Measurements from ENCODE around the gene CORT. TPM values are rescaled to one million over a fixed set of nuclear protein-coding genes. Genes with fewer than 3 reads are reported as not detected.

CORT gene
- polyA plus RNA-seq, 1 donor from 2014 or later = 0.81 TPM

GRCh38 chr1:10444795-10445397, 4.9 kb upstream of the CORT start:
- H3K4me2 ChIP-seq (ENCODE audit: low read length) = no peak overlapping the region
- TF ChIP-seq POLR2AphosphoS5 (IDR thresholded peaks at IDR 0.05) (no peak), RAD21 (conservative IDR thresholded peaks at IDR 0.05) (no peak), EP300 (conservative IDR thresholded peaks at IDR 0.05; ENCODE audit: poor library complexity, severe bottlenecking) (no peak), TAF1 (IDR thresholded peaks at IDR 0.05; ENCODE audit: low read depth) (no peak), SMC3 (conservative IDR thresholded peaks at IDR 0.05; ENCODE audit: poor library complexity) (no peak), EZH2 (IDR thresholded peaks at IDR 0.05; ENCODE audit: borderline replicate concordance, insufficient read depth, low read length, poor library complexity, severe bottlenecking) (no peak)
- TF ChIP-seq, protein P1, sequence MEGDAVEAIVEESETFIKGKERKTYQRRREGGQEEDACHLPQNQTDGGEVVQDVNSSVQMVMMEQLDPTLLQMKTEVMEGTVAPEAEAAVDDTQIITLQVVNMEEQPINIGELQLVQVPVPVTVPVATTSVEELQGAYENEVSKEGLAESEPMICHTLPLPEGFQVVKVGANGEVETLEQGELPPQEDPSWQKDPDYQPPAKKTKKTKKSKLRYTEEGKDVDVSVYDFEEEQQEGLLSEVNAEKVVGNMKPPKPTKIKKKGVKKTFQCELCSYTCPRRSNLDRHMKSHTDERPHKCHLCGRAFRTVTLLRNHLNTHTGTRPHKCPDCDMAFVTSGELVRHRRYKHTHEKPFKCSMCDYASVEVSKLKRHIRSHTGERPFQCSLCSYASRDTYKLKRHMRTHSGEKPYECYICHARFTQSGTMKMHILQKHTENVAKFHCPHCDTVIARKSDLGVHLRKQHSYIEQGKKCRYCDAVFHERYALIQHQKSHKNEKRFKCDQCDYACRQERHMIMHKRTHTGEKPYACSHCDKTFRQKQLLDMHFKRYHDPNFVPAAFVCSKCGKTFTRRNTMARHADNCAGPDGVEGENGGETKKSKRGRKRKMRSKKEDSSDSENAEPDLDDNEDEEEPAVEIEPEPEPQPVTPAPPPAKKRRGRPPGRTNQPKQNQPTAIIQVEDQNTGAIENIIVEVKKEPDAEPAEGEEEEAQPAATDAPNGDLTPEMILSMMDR (IDR thresholded peaks at IDR 0.05; ENCODE audit: poor library complexity, severe bottlenecking) = no peak
- no peaks in the 10 kb centered on the region for H3K9me2 ChIP-seq (ENCODE audit: insufficient read depth, low read length)

DNA sequence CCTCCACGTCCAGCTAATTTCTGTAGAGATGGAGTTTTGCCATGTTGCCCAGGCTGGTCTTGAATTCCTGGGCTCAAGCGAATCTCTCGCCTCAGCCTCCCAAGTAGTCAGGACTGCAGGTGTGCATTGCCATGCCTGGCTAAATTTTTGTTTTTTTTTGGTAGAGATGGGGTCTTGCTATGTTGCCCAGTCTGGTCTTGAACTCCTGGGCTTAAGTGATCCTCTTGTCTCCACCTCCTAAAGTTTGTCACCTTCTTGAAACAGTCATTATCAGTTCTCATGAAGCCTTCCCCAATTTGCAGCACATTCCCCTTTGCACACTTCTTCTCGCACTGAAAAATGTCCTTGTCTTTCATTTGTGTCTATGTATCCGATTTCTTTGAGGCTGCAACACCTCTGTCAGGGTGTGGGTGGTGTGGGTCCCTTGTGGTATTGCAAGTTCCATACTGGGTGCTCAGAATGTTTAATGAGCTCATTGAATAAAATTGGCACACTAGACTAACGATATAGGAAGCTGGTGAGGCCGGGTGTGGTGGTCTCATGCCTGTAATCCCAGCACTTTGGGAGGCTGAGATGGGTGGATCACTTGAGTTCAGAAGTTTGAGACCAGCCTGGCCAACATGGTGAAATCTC, 2.9 kb upstream of the CORT start:
- no peak overlapping the region for H2AFZ ChIP-seq (ENCODE audit: low read depth, low read length)
- no peaks in the 10 kb centered on the region for H4K20me1 ChIP-seq (ENCODE audit: insufficient read depth)
- TF ChIP-seq POLR2AphosphoS5 (IDR thresholded peaks at IDR 0.05) (no peak), MXI1 (conservative IDR thresholded peaks at IDR 0.05; ENCODE audit: poor library complexity, severe bottlenecking) (no peak), SMC3 (conservative IDR thresholded peaks at IDR 0.05; ENCODE audit: poor library complexity) (no peak), EP300 (conservative IDR thresholded peaks at IDR 0.05; ENCODE audit: poor library complexity, severe bottlenecking) (no peak), EZH2 (IDR thresholded peaks at IDR 0.05; ENCODE audit: borderline replicate concordance, insufficient read depth, low read length, poor library complexity, severe bottlenecking) (no peak), RAD21 (conservative IDR thresholded peaks at IDR 0.05) (no peak), TAF1 (IDR thresholded peaks at IDR 0.05; ENCODE audit: low read depth) (no peak)
- TF ChIP-seq, protein P1 (IDR thresholded peaks at IDR 0.05; ENCODE audit: poor library complexity, severe bottlenecking) = no peak
- TF ChIP-seq, protein P2, sequence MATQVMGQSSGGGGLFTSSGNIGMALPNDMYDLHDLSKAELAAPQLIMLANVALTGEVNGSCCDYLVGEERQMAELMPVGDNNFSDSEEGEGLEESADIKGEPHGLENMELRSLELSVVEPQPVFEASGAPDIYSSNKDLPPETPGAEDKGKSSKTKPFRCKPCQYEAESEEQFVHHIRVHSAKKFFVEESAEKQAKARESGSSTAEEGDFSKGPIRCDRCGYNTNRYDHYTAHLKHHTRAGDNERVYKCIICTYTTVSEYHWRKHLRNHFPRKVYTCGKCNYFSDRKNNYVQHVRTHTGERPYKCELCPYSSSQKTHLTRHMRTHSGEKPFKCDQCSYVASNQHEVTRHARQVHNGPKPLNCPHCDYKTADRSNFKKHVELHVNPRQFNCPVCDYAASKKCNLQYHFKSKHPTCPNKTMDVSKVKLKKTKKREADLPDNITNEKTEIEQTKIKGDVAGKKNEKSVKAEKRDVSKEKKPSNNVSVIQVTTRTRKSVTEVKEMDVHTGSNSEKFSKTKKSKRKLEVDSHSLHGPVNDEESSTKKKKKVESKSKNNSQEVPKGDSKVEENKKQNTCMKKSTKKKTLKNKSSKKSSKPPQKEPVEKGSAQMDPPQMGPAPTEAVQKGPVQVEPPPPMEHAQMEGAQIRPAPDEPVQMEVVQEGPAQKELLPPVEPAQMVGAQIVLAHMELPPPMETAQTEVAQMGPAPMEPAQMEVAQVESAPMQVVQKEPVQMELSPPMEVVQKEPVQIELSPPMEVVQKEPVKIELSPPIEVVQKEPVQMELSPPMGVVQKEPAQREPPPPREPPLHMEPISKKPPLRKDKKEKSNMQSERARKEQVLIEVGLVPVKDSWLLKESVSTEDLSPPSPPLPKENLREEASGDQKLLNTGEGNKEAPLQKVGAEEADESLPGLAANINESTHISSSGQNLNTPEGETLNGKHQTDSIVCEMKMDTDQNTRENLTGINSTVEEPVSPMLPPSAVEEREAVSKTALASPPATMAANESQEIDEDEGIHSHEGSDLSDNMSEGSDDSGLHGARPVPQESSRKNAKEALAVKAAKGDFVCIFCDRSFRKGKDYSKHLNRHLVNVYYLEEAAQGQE (IDR thresholded peaks at IDR 0.05; ENCODE audit: borderline replicate concordance) = no peak
- H3K36me3 ChIP-seq (ENCODE audit: insufficient read depth, low read length) = no peaks in the 10 kb centered on the region
- H3K4me2 ChIP-seq (ENCODE audit: low read length) = no peak overlapping the region
- H3K27me3 ChIP-seq (ENCODE audit: insufficient read depth, low read depth, low read length) = no peaks in the 10 kb centered on the region
- no peaks in the 10 kb centered on the region for H3K9me2 ChIP-seq (ENCODE audit: insufficient read depth, low read length)
- H3F3A ChIP-seq (ENCODE audit: insufficient read depth, low read length, poor library complexity, severe bottlenecking) = no peaks in the 10 kb centered on the region
- H3K9ac ChIP-seq (ENCODE audit: low read length) = no peak overlapping the region
- H3K4me3 ChIP-seq (ENCODE audit: low read length) = no peak overlapping the region
- no peaks in the 10 kb centered on the region for H3K9me3 ChIP-seq (ENCODE audit: low read length)
- H3K27ac ChIP-seq (ENCODE audit: low read length) = no peak overlapping the region
- no peaks in the 10 kb centered on the region for H3K79me2 ChIP-seq (replicated peaks; ENCODE audit: insufficient read depth, low read length)

More at GRCh38 chr1:10444795-10445397, 4.9 kb upstream of the CORT start:
- Histone ChIP-seq H3K9me3 (ENCODE audit: low read length) (no peaks in the 10 kb centered on the region), H3K79me2 (replicated peaks; ENCODE audit: insufficient read depth, low read length) (no peaks in the 10 kb centered on the region), H3F3A (ENCODE audit: insufficient read depth, low read length, poor library complexity, severe bottlenecking) (no peaks in the 10 kb centered on the region), H3K9ac (ENCODE audit: low read length) (no peak overlapping the region), H3K4me3 (ENCODE audit: low read length) (no peak overlapping the region), H3K36me3 (ENCODE audit: insufficient read depth, low read length) (no peaks in the 10 kb centered on the region), H2AFZ (ENCODE audit: low read depth, low read length) (no peak overlapping the region), H3K27me3 (ENCODE audit: insufficient read depth, low read depth, low read length) (no peaks in the 10 kb centered on the region), H4K20me1 (ENCODE audit: insufficient read depth) (no peaks in the 10 kb centered on the region), H3K27ac (ENCODE audit: low read length) (no peak overlapping the region)

Data from neural cell (in vitro differentiated cells).